ENCODE data around the gene TMEM131.
"Not testable (repeated sequence)": the region's sequence is repeated elsewhere in the genome, so short reads cannot be mapped to it uniquely, and the experiment has no call there.

The TMEM131 gene

DNA sequence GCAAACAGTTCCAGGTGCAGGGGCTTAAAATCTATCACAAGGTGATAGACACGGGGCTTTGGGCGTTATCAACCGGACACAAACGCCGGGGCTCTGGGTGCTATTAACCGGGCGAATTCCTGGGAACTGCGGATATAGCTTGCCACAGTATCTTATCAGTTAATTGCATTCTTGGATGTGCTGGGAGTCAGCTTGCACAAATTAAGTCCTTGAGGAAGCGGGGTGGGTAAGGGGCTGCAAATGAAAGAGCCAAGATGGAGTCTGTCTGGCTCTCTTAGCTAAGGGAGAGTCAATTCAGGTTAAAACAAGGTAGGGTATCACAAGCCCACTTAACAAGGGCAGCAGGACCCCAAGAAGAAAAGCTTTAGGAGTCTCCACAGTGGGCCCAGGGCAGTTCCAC is 283.6 kb downstream of the TMEM131 start:
- not testable (repeated sequence) for H3K27me3 ChIP-seq (ENCODE audit: control insufficient read depth, insufficient read depth, low read length); H3K27ac ChIP-seq (ENCODE audit: low read depth, low read length); H3K9me3 ChIP-seq (ENCODE audit: control insufficient read depth, insufficient read depth, low read length); H3K9ac ChIP-seq (ENCODE audit: low read depth, low read length); H3K4me1 ChIP-seq (ENCODE audit: control insufficient read depth, insufficient read depth, low read length); H3K4me3 ChIP-seq (ENCODE audit: low read depth, low read length); H3K36me3 ChIP-seq (ENCODE audit: control insufficient read depth, insufficient read depth, low read length)

DNA sequence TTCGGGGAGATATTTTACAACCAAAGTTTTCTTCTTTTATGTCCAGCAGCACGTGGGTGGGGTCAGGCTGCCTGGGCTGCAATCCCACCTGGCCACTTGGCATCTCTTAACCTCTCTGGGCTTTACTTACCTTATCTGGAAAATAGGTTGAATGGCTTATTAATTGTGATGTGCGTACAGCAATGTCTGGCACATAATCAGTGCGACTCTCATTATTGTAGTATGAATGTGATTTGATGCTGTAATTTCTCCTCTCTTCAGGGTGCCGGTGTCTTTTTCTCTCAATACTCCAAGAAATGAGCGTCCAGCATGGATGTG is 284.4 kb downstream of the TMEM131 start:
- Histone ChIP-seq H3K4me3 (ENCODE audit: low read depth, low read length) (no peak overlapping the region), H3K9me3 (ENCODE audit: control insufficient read depth, insufficient read depth, low read length) (no peaks in the 10 kb centered on the region), H3K4me1 (ENCODE audit: control insufficient read depth, insufficient read depth, low read length) (no peaks in the 10 kb centered on the region), H3K36me3 (ENCODE audit: control insufficient read depth, insufficient read depth, low read length) (no peaks in the 10 kb centered on the region), H3K27ac (ENCODE audit: low read depth, low read length) (peak overlapping the region; percentile 54), H3K9ac (ENCODE audit: low read depth, low read length) (no peak overlapping the region), H3K27me3 (ENCODE audit: control insufficient read depth, insufficient read depth, low read length) (no peaks in the 10 kb centered on the region)

DNA sequence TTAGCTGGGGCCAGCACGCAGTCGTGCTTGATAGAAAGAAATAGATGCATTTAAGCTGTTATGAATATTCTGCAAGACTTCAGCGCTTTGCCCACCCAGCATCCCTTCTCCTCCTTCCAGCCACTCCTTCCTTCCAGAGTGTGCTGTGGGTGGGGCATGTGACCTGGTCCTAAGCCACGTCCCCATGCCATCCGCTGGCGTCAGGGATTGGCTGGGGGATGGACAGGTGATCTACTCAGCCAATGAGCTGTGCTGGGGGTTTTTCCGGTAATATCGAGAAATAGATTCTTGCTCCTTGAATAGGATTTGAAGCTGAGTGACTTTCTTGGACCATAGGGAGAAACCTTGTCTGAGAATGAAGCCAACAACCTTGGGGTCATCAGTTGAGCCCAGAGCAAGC is 287.1 kb downstream of the TMEM131 start:
- Histone ChIP-seq H3K4me1 (ENCODE audit: control insufficient read depth, insufficient read depth, low read length) (no peaks in the 10 kb centered on the region), H3K4me3 (ENCODE audit: low read depth, low read length) (no peak overlapping the region)

DNA sequence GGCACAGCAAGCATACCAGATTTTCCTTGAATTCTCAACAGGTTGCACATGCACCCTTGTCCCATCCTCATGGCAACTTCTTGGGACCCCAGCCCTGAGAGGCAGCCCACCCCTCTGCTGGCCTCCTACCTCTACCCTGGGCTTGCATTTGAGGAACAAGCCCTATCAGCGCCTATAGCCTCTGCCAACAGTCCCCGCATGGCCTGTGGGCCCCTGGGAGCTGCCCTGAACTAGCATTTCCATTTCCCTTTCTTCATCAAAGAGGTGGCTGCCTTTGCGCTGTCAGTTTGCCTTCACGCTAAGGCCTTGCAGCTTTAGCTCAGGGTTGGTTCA is 287.7 kb downstream of the TMEM131 start:
- Histone ChIP-seq H3K36me3 (ENCODE audit: control insufficient read depth, insufficient read depth, low read length) (no peaks in the 10 kb centered on the region), H3K27ac (ENCODE audit: low read depth, low read length) (no peak overlapping the region), H3K4me1 (ENCODE audit: control insufficient read depth, insufficient read depth, low read length) (no peaks in the 10 kb centered on the region), H3K27me3 (ENCODE audit: control insufficient read depth, insufficient read depth, low read length) (no peaks in the 10 kb centered on the region), H3K9me3 (ENCODE audit: control insufficient read depth, insufficient read depth, low read length) (no peaks in the 10 kb centered on the region), H3K9ac (ENCODE audit: low read depth, low read length) (no peak overlapping the region), H3K4me3 (ENCODE audit: low read depth, low read length) (no peak overlapping the region)

More for the DNA sequence above, 287.1 kb downstream of the TMEM131 start:
- Histone ChIP-seq H3K27ac (ENCODE audit: low read depth, low read length) (no peak overlapping the region), H3K36me3 (ENCODE audit: control insufficient read depth, insufficient read depth, low read length) (no peaks in the 10 kb centered on the region), H3K9me3 (ENCODE audit: control insufficient read depth, insufficient read depth, low read length) (no peaks in the 10 kb centered on the region), H3K27me3 (ENCODE audit: control insufficient read depth, insufficient read depth, low read length) (no peaks in the 10 kb centered on the region), H3K9ac (ENCODE audit: low read depth, low read length) (no peak overlapping the region)

DNA sequence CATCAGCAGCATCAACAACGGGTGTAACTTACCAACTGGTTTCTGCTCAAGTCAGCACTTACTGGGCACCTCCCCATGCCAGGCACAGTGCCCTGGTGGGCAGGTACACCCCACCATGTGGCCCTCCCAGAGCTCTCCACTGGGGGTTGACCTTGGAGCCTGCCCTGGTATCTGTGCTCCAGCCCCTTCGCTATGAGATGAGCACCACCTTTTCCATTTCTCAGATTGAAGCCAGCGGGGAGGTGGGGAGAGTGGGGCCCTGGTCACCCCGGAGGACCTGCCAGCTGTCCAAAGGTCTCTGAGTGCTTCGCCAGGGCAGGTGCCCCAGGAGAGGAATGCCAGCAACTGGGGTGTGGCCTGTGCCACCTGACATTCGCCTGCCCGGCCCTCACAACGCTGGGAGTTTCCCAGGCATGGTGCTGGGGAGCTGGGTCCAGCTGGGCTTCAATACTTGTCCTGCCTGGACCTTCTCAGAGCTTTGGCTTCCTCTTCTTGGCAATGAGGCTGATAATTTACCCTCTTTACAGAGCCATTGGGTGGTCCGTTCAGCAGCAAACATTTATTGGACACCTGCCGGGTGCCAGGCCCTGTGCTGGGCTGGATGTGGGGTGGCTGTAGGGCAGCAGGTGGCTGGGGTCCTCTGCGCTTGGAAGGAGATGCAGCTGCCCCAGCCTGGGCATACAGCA is 288.2 kb downstream of the TMEM131 start:
- no peaks in the 10 kb centered on the region for H3K9me3 ChIP-seq (ENCODE audit: control insufficient read depth, insufficient read depth, low read length)
- no peaks in the 10 kb centered on the region for H3K36me3 ChIP-seq (ENCODE audit: control insufficient read depth, insufficient read depth, low read length)
- H3K9ac ChIP-seq (ENCODE audit: low read depth, low read length) = no peak overlapping the region
- no peaks in the 10 kb centered on the region for H3K27me3 ChIP-seq (ENCODE audit: control insufficient read depth, insufficient read depth, low read length)
- no peak overlapping the region for H3K4me3 ChIP-seq (ENCODE audit: low read depth, low read length)
- no peak overlapping the region for H3K27ac ChIP-seq (ENCODE audit: low read depth, low read length)
- no peaks in the 10 kb centered on the region for H3K4me1 ChIP-seq (ENCODE audit: control insufficient read depth, insufficient read depth, low read length)

DNA sequence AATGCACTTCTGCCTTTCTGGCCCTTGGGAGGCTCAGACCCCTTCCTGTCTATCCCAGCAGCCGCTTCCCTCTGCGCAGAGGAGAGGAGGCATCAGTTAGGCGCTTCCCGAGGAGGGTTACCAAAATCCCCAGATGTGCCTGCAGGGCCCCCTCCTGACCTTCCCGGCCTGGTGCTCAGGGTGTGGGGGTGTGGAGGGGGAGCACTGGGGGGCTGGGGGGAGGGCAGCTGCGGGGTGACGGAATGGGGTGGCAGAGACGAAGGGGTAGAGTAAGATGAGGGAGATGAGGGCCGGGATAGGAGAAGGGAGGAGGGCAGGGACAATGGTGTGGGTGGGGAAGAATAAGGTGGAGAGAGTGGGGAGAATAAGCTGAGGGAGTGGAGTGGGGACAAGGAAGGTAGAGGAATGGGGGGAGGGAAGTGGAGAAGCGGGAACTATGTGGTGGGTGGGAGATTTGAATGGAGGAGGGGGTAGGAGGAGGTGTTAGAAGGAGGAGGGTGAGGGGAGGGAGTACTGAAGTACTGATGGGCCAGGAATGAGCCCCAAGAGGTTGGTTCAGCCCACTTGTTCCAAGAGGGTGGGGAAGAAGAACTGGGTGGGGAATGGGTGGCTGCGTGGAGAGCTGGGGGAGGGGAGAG is 288.9 kb downstream of the TMEM131 start:
- H3K4me3 ChIP-seq (ENCODE audit: low read depth, low read length) = no peak overlapping the region
- no peaks in the 10 kb centered on the region for H3K27me3 ChIP-seq (ENCODE audit: control insufficient read depth, insufficient read depth, low read length)
- no peak overlapping the region for H3K27ac ChIP-seq (ENCODE audit: low read depth, low read length)
- H3K4me1 ChIP-seq (ENCODE audit: control insufficient read depth, insufficient read depth, low read length) = no peaks in the 10 kb centered on the region
- H3K9ac ChIP-seq (ENCODE audit: low read depth, low read length) = no peak overlapping the region
- no peaks in the 10 kb centered on the region for H3K36me3 ChIP-seq (ENCODE audit: control insufficient read depth, insufficient read depth, low read length)
- no peaks in the 10 kb centered on the region for H3K9me3 ChIP-seq (ENCODE audit: control insufficient read depth, insufficient read depth, low read length)

Measured in HUES48 (cell line).